HUES6 (cell line): ENCODE data around the gene ZMIZ1.
"Not testable (repeated sequence)": the region's sequence is repeated elsewhere in the genome, so short reads cannot be mapped to it uniquely, and the experiment has no call there.

ENCODE experiments used
- H3K27ac ChIP-seq: 2 replicates; pipeline ENCODE4 v1.7.0; 2013; ENCODE audit warnings: low read depth, mild to moderate bottlenecking, low read length, inconsistent platforms
- H3K27me3 ChIP-seq: 2 replicates; pipeline ENCODE4 v1.6.1; 2013; ENCODE audit warnings: low read length; ENCODE audit not compliant: control insufficient read depth, insufficient read depth
- H3K36me3 ChIP-seq: 2 replicates; pipeline ENCODE4 v1.6.1; 2013; ENCODE audit warnings: low read length; ENCODE audit not compliant: control insufficient read depth, insufficient read depth
- H3K4me1 ChIP-seq: 2 replicates; pipeline ENCODE4 v1.6.1; 2013; ENCODE audit warnings: low read length; ENCODE audit not compliant: control insufficient read depth, insufficient read depth
- H3K4me3 ChIP-seq: 2 replicates; pipeline ENCODE4 v1.5.1; 2013; ENCODE audit warnings: low read depth, low read length
- H3K9ac ChIP-seq: one replicate; pipeline ENCODE4 v1.6.1; 2013; ENCODE audit warnings: mild to moderate bottlenecking, low read length
- H3K9me3 ChIP-seq: 2 replicates; pipeline ENCODE4 v1.6.1; 2013; ENCODE audit warnings: low read depth, low read length; ENCODE audit not compliant: control insufficient read depth, insufficient read depth

Gene ZMIZ1

DNA sequence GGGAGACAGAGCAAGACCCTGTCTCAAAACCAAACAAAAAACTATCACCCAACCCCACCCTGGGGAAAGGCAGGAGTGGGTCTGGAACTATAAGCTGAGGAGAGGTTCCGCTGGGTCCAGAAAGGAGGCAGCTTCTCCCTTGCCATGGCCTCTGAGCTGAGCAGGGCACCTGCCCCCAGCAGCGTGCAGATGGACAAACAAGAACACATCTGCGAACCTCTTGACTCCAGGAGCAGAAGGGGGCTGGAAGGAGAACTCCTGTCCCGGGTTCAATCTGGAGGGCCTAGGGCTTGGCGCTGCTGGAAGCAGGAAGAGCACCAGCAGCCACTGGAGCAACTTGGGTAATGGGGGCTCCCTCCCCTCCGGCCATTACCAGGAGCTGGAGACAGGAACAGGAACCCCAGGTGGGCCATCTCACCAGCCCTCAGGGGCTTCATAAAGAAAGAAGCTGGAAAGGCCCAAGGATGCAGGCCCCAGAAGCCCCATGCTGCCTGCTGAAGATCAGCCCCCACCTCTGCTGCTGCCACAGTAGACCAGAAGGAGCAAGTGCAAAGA is 259.5 kb downstream of the ZMIZ1 start:
- no peak overlapping the region for H3K4me3 ChIP-seq
- no peaks in the 10 kb centered on the region; the same call in 1 of the 2 replicates for H3K9me3 ChIP-seq
- H3K4me1 ChIP-seq, result no peaks in the 10 kb centered on the region
- no peak overlapping the region for H3K27ac ChIP-seq
- H3K27me3 ChIP-seq, result no peaks in the 10 kb centered on the region
- no peaks in the 10 kb centered on the region for H3K36me3 ChIP-seq
- H3K9ac ChIP-seq, result no peak overlapping the region

DNA sequence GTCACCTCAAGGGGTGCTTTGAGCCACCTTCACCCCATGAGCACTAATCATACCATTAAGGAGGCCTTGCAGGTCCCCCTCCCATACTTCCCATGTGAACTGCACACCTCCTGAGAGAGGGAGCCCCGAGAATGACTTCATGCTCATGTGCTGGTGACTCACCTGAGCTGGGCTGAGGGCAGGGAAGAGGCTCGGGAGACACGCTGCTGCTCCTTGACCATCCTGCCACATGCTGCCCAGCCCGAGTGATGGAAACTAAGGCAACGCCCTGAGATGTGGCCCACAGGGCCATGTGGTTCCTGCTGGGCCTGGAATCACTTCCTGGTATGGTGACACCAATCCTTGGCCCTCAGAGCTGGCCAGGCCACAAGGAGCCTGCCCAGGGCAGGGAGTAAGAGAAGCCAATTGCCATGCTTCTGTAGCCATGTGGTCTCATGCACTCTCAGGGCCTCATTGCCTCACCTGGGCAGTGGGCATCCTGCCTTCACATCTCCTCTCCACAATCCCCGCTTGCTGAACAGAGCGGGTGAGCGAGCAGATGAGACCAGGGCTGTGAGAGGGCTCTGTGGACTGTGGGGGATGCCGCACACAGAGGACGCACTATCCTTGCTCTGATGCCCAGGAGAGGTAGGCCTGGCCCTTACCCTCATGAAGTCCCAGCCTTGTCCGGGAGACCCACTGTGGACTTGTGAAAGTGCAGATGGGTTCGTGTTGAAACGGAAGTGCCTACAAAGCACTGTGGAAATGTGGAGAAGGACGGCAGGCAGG is 260.2 kb downstream of the ZMIZ1 start:
- H3K4me3 ChIP-seq, result no peak overlapping the region
- no peaks in the 10 kb centered on the region for H3K27me3 ChIP-seq
- no peak overlapping the region for H3K9ac ChIP-seq
- no peaks in the 10 kb centered on the region for H3K36me3 ChIP-seq
- no peaks in the 10 kb centered on the region; the same call in 1 of the 2 replicates for H3K9me3 ChIP-seq
- no peak overlapping the region for H3K27ac ChIP-seq
- no peaks in the 10 kb centered on the region for H3K4me1 ChIP-seq

DNA sequence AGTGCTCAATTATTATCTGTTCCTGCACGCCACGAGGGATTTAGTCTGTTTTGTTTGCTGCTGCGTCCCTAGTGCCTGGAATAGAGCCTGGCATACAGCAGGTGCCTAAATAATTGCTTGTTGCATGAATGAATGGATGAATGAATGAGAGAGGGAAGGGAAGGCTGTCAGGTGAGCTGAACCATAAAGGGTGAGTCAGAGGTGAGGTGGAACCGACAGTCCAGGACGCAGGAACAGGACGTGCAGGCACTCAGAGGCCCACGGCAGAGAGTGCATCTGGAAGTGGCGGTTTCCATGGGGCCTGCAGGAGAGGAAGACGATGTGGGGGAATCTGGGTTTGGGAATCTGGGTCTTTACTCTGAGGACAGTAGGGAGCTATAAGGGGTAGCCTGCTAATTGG is 260.8 kb downstream of the ZMIZ1 start:
- H3K36me3 ChIP-seq, result no peaks in the 10 kb centered on the region
- H3K4me3 ChIP-seq, result no peak overlapping the region
- H3K9me3 ChIP-seq, result no peaks in the 10 kb centered on the region; the same call in 1 of the 2 replicates
- H3K27me3 ChIP-seq, result no peaks in the 10 kb centered on the region
- no peak overlapping the region for H3K9ac ChIP-seq
- no peaks in the 10 kb centered on the region for H3K4me1 ChIP-seq
- no peak overlapping the region for H3K27ac ChIP-seq

DNA sequence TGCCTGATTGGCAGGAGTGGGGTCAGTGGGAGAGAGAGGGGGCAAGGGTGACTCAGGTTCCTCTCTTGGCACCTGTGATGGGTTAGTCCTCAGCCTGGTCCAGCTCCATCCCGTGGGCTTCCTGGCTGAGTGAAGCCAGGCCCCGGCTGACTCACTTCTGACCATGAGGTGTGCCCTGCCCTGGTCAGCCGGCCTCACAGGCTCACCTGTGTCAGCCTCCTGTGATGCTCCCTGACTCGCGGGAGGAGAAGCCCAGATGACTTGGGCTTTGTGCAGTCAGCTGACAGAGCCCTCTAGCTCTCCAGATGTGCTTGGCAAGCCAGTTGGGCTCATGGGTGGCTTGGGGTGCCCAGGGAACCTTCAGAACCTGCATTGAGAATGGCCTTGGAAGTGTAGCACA is 262.5 kb downstream of the ZMIZ1 start:
- Histone ChIP-seq H3K9ac (no peak overlapping the region), H3K36me3 (no peaks in the 10 kb centered on the region), H3K4me3 (no peak overlapping the region), H3K4me1 (peaks cover 7% of the 10 kb centered on the region; the same call in 1 of the 2 replicates), H3K27ac (no peak overlapping the region), H3K9me3 (no peaks in the 10 kb centered on the region; the same call in 1 of the 2 replicates), H3K27me3 (no peaks in the 10 kb centered on the region)

DNA sequence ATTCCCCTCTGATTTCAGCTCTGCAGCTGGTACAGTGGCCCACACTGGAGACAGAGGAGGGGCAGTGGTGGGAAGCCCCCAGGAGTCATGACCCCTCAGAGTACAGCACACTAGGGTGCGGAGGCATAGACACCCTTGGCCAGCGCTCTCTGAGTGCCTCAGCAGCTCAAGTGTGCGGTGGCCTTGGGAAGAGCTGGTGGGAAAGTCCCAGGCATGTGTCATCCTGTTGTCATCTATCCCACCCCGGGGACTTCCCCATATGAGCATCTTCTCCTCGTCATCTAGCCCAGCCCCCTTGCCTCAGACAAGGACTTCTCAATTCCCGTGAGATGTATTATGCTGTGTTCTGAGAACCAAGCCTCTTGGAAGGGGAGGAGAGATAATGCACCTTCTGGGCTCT is 262.9 kb downstream of the ZMIZ1 start:
- Histone ChIP-seq H3K27ac (no peak overlapping the region), H3K4me1 (peaks cover 11% of the 10 kb centered on the region; the same call in 1 of the 2 replicates), H3K4me3 (no peak overlapping the region), H3K9me3 (no peaks in the 10 kb centered on the region; the same call in 1 of the 2 replicates), H3K27me3 (no peaks in the 10 kb centered on the region), H3K36me3 (no peaks in the 10 kb centered on the region), H3K9ac (no peak overlapping the region)

DNA sequence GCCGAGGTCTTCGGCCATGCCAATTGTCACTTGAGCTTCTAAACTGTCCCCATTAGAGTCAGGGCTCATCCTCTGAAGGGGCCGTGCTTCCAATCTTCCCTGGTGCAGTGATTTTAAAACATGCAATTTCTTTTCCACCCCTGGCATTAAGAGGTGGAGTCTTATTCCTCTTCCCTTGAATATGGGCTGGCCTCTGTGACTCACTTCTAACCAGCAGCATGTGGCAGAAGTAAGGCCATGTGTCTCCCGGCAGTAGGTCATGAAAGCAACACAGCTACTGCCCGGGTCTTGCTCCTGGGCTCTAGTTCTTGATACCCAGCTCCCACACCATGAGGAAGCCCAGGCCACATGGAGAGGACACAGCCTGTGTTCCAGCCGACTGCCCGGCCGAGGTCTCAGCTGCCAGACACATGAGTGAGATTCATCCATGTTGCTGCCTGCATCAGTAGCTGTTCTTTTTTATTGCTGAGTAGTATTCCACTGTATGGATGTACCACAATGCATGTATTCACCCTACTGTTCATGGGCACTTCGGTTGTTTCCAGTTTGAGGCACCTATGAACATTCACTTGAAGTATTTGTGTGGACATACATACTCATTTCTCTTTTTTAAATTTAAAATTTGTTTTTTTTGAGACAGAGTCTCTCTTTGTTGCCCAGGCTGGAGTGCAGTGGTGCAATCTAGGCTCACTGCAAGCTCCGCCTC is 264.0 kb downstream of the ZMIZ1 start:
- H3K27ac ChIP-seq, H3K9me3 ChIP-seq, H3K36me3 ChIP-seq, H3K9ac ChIP-seq, H3K27me3 ChIP-seq, H3K4me3 ChIP-seq: not testable (repeated sequence)
- H3K4me1 ChIP-seq, result peaks cover 15% of the 10 kb centered on the region; the same call in 1 of the 2 replicates

DNA sequence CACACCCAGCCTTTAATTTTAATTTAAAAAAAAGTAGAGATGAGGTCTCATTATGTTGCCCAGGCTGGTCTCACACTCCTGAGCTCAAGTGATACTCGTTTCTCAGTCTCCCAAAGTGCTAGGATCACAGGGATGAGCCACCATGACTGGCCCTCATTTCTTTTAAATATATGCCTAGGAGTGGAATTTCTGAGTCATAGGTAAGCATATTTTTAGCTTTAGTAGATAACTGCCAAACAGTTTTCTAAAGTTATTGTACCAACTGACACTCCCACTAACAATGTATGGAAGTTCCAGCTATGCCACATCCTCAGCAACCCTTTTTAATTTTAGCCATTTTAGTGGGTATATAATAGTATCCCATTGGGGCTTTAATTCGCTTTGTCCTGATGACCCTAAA is 264.7 kb downstream of the ZMIZ1 start:
- Histone ChIP-seq H3K4me1 (peaks cover 15% of the 10 kb centered on the region; the same call in 1 of the 2 replicates), H3K9ac (no peak overlapping the region), H3K27me3 (no peaks in the 10 kb centered on the region), H3K27ac (no peak overlapping the region), H3K4me3 (no peak overlapping the region), H3K9me3 (peaks cover 5% of the 10 kb centered on the region; the same call in 1 of the 2 replicates), H3K36me3 (no peaks in the 10 kb centered on the region)

DNA sequence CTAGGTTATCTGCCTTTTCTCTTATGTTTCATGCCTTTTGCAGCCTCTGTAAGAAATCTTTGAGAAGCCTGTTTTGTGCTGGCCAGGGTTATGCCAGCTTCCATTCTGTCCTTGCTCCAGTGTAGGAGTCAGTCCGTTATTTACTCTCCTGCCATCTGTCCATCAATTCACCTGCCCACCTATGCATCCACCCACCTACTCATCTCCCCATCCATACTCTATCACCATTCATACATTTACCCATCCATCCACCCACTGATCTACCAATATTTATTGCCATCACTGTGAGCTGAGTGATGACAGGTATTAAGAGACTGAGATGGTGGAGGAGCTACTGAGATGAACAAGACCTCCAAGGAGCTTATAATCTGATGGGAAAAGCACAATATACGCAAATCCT is 265.8 kb downstream of the ZMIZ1 start:
- Histone ChIP-seq H3K27ac (no peak overlapping the region), H3K9me3 (peaks cover 5% of the 10 kb centered on the region; the same call in 1 of the 2 replicates), H3K9ac (no peak overlapping the region), H3K36me3 (no peaks in the 10 kb centered on the region), H3K4me3 (no peak overlapping the region), H3K4me1 (peaks cover 15% of the 10 kb centered on the region; the same call in 1 of the 2 replicates), H3K27me3 (no peaks in the 10 kb centered on the region)

DNA sequence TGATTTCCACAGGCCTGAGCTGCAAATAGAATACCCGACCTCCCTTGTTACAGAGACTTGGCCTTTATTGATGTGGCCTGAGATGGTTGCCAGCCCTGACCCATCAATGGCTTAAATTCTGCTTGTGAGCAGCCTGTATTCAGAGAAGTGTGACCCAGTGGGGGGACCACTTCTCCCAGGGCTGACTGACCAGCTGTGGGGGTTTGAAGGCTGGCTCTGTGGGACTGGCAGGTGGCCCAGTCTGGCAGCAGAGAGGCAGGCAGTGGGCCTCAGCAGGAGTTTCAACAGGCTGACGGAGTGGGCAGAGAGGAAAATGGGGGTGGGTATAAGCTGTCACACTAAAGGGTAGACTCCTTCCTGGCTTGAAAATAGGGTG is 266.3 kb downstream of the ZMIZ1 start:
- Histone ChIP-seq H3K9ac (no peak overlapping the region), H3K4me3 (no peak overlapping the region), H3K27me3 (no peaks in the 10 kb centered on the region), H3K4me1 (peaks cover 15% of the 10 kb centered on the region; the same call in 1 of the 2 replicates), H3K9me3 (peaks cover 5% of the 10 kb centered on the region; the same call in 1 of the 2 replicates), H3K36me3 (no peaks in the 10 kb centered on the region), H3K27ac (no peak overlapping the region)

DNA sequence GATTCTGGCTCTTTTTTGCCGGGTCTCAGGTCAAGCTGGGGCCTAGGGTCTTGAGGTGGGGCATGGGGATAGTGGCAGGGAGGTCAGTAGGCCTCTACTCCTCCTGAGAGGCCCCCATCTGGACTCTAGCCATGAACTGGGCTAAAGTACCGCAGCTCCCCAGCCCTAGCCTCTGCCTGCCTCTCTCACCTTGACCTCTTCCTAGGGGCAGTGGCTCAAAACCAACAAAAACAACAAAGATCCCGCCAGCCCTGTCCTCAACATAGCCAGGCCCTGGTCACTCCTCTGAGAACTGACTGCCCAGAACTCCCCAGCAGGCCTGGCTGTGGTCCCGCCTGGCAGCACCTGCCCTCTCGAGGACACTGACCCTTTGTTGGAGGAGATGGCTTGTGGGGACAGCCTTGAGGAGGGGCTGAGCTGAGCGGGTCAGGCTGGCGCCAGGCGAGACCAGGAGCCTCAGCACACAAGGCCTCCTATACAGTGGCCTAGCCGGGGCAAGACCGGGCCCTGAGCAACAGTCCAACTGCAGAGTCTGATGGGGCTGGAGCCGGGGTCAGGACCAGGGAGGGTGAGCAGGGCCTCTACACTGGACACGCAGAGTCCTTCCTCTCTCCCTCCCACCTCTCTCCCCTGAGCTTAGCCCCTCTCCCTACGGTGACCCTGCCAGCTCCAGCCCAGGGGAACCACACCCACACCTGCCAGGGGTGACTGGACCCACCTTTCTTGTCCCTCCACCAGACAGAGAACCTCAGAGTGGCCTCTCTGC is 266.9 kb downstream of the ZMIZ1 start:
- H3K9ac ChIP-seq, result peak overlapping the region; percentile 46
- no peak overlapping the region for H3K4me3 ChIP-seq
- peaks cover 5% of the 10 kb centered on the region; the same call in 1 of the 2 replicates for H3K9me3 ChIP-seq
- H3K27me3 ChIP-seq, result no peaks in the 10 kb centered on the region
- no peaks in the 10 kb centered on the region for H3K36me3 ChIP-seq
- peaks cover 15% of the 10 kb centered on the region; the same call in 1 of the 2 replicates for H3K4me1 ChIP-seq
- H3K27ac ChIP-seq, result no peak overlapping the region
